Activated T-cell treated with anti-CD3 and anti-CD28 coated beads for 48 hours (primary cell): ENCODE data around the gene CLHC1.
A peak's percentile ranks its signal among the peaks of the same experiment; 100 is the strongest.
"Not testable (repeated sequence)": the region's sequence is repeated elsewhere in the genome, so short reads cannot be mapped to it uniquely, and the experiment has no call there.

ENCODE experiments used
- DNase-seq: peaks from one replicate; pipeline ENCODE4 v3.0.0-alpha.2; 2020; ENCODE audit warnings: low read depth

The CLHC1 gene

DNA sequence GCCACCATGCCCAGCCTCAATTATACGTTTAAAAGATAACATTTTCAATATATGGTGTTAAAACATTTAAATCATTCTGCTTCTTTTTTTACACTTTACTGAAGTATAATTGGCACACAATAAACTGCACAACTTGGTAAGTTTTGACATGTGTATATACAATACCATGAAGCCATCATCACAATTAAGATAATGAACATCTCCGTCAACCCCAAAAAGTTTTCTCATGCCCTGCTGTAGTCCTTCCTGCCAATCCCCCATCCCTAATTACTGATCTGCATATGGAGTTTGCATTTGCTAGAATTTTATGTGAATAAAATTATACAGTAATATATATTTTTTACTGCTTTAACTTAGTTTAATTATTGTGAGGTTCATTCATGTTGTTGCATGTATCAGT lies 96.6 kb downstream of the CLHC1 start:
- DNase-seq: no peak

DNA sequence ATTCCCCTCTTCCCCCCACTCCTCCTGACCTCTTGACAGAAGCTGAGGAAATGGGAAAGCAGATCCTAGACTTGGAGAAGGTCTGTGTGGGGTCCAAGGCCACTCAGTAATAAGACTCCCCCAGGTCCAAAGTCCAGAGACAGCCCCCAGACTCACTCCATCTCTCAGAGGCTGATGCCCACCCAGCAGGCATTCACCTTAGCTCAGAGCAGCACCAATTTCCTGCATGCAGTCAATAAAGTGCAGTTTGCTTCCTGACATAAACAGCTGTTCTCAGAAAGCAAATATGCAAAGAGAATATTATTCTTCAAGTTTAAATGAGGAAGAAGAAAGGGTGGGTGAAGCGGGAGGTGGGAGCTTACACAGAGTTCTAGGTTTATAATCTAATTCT lies 97.8 kb downstream of the CLHC1 start:
- no peak for DNase-seq

DNA sequence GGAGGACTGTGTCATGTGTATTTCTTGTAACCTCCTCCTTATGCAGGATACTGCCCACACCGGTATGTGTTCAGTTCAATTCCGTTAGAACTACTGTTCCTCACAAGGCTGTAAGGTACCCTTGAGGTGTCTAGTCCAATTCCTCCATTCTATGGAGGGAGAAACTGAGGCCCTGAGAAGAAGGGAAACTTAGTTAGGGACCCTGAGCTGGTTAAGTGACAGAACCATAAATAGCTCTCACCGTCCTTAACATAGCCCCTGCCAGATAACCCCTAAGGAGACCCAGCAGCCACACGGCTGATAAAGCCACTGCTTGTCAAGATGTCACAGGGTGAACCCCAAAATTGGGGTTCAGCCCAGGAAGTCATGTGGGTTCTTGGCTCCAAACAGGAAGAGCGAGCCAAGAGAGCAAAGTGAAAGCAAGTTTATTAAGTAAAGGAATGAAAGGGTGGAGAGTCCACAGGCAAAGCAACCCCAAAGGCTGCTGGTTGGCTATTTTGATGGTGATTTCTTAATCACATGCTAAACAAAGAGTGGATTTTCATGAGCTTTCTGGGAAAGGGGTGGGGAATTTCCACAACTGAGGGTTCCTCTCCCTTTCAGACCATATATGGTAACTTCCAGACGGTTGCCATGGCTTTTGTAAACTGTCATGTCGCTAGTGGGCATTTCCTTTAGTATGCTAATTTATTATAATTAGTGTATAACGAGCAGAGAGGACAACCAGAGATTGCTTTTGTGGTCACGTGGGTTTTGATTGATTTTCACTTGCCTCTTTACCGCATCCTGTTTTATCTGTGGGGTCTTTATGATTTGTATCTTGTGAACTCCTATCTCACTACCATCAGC lies 98.4 kb downstream of the CLHC1 start:
- peak; percentile 17 for DNase-seq

DNA sequence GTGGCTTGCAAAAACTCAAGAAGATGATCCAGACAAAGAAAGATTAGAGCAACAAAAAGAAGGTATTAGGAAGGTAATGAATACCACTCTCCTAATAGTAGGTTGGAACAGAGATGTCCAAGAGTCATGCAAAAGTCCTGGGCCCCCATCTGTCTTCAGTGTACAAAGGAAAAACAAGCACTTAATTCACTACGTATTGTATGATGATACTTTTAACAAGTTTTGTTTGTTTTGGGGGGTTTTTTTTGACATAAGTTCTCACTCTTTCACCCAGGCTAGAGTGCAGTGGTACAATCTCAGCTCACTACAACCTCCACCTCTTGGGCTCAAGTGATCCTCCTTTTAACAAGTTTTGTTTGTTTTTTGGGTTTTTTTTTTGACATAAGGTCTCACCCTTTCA lies 101.2 kb downstream of the CLHC1 start:
- DNase-seq: no peak

DNA sequence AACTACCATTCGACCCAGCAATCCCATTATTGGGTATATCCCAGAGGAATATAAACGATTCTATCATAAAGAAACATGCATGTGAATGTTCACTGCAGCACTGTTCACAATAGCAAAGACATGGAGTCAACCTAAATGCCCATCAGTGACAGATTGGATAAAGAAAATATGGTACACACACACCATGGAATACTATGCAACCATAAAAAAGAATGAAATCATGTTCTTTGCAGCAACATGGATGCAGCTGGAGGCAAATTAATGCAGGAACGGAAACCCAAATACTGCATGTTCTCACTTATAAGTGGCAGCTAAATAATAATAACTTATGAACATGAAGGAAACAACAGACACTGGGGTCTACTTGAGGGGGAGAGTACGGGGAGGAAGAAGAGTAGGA lies 105.5 kb downstream of the CLHC1 start:
- DNase-seq: not testable (repeated sequence)
